ENCODE measurements around the gene RTKN2.
"Not testable (repeated sequence)": the region's sequence is repeated elsewhere in the genome, so short reads cannot be mapped to it uniquely, and the experiment has no call there.

Gene RTKN2

GRCh38 chr10:62268399-62269114 is at the start of gene RTKN2:
TSS of gene RTKN2 (minus strand) at chr10:62268844. CDS start at chr10:62268610, 234 bp downstream.
- DNase-seq (ENCODE audit: low read depth in 2 of 2) = peak; percentile 27 to 50

DNA sequence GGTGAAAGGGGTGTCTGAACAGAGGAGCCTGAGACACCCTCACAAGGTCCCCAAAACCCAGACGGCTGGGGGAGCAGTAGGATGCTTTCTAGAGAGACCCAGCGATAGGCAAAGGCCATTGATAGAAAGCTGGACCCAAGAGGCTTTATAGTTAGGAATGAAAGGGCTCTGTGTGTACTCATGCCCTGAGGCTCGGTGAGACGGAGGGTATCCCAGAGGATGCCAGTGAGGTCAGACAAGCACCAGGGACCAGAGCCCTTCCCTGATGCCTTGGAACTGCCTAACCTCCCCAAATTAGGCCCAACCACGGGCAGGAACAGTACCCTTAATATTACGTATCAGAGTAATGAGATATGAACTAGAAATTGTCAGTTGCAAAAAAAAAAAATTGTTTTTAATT is 48.6 kb upstream of the RTKN2 start:
- DNase-seq (ENCODE audit: low read depth in 2 of 2) = no peak

DNA sequence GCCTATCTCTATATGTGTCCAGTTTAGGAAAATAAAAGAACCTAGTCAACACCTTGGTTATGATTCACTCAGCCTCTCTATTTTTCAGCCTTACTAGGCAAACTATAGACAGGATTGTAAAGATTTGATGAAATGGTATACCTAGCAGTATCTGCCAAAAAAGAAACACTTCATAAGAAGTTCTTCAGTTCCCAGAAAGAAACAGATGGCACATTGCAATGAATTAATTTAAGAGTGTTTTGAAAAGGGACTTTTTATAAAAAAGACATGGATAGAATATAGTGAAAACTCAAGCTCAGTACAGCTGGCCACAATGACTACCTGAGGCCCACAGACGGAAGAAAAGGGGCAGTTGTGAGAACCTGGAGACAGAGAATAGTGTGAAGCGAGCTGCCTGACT is 40.6 kb upstream of the RTKN2 start:
- DNase-seq (ENCODE audit: low read depth in 2 of 2) = no peak

GRCh38 chr10:62308101-62308500 is 39.5 kb upstream of the RTKN2 start:
- no peak for DNase-seq (ENCODE audit: low read depth in 2 of 2)

- no peak for DNase-seq (ENCODE audit: low read depth in 2 of 2)
Measured at GRCh38 chr10:62307635-62308034, 39.0 kb upstream of the RTKN2 start.

- no peak for DNase-seq (ENCODE audit: low read depth in 2 of 2)
Measured at GRCh38 chr10:62306663-62307062, 38.0 kb upstream of the RTKN2 start.

DNA sequence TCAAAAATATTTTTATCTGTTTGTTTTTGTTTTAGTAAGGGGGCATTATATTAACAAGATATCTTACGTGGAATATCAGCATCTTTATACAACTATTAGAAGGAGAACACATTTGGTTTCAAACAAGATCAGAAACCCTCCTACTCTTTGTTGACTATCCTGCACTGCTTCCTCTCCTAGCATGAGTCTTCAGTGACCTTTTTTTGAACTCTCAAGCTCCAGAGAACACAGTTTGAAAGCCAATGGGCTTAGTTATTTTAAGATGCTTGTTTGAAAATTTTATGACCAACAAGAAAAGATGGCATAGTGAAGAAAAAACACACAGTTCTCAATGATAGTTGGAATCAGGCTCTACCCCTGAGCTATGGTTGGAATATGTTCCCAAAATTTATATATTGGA is 37.2 kb upstream of the RTKN2 start:
- no peak for DNase-seq (ENCODE audit: low read depth in 2 of 2)

- DNase-seq (ENCODE audit: low read depth in 2 of 2) = no peak
Measured at GRCh38 chr10:62303922-62304321, 35.3 kb upstream of the RTKN2 start.

- DNase-seq (ENCODE audit: low read depth in 2 of 2) = no peak
Measured at GRCh38 chr10:62302760-62303159, 34.1 kb upstream of the RTKN2 start.

DNA sequence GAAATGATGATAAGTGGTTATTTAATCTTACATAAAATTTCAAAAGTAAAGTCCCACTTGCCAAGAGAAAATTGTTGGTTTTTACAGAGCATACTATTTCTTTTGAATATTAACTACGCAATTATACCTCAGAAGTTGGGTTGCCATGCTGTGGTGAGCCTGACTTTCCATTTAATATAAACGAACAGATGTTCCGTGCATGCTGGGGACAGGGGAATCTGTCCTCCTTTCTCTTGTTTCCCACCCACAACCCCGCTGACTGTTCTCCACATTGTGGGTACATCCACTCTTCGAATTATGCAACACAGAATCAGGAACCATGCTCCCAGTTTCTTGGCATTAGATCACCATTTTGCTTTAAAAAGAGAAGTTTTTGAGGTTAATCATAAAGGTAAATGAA is 29.2 kb upstream of the RTKN2 start:
- no peak for DNase-seq (ENCODE audit: low read depth in 2 of 2)

GRCh38 chr10:62284221-62284620 is 15.6 kb upstream of the RTKN2 start:
- DNase-seq (ENCODE audit: low read depth in 2 of 2) = no peak

GRCh38 chr10:62281348-62281747 is 12.7 kb upstream of the RTKN2 start:
- DNase-seq (ENCODE audit: low read depth in 2 of 2) = not testable (repeated sequence)

DNA sequence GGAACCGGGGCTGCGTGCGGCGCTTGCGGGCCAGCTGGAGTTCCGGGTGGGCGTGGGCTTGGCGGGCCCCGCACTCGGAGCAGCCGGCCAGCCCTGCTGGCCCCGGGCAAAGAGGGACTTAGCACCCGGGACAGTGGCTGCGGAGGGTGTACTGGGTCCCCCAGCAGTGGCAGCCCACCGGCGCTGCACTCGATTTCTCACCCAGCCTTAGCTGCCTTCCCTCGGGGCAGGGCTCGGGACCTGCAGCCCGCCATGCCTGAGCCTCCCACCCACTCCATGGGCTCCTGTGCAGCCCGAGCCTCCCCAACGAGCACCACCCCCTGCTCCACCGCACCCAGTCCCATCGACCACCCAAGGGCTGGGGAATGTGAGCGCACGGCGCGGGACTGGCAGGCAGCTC is 11.7 kb upstream of the RTKN2 start:
- not testable (repeated sequence) for DNase-seq (ENCODE audit: low read depth in 2 of 2)

GRCh38 chr10:62278441-62278910 is 9.8 kb upstream of the RTKN2 start:
- no peak for DNase-seq (ENCODE audit: low read depth in 2 of 2)

DNA sequence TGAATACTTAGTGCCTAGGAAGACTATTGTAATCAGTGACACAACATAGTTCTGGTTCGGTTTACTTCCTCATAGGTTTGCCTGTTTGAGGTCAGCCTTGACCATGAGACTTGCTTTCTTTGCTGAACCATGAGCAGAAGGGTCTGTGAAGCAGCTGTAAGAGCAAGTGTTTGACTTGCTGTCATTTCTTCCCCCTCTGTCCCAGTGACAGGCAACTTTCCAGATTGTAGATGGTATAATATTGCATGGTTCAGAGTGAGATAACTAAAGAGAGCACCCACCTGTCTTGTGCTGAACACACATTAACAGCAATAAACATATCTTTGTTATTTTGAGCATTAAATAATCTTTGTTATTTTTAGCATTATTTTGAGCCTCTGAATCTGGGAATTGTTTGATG is 9.3 kb upstream of the RTKN2 start:
- DNase-seq (ENCODE audit: low read depth in 2 of 2) = no peak

DNA sequence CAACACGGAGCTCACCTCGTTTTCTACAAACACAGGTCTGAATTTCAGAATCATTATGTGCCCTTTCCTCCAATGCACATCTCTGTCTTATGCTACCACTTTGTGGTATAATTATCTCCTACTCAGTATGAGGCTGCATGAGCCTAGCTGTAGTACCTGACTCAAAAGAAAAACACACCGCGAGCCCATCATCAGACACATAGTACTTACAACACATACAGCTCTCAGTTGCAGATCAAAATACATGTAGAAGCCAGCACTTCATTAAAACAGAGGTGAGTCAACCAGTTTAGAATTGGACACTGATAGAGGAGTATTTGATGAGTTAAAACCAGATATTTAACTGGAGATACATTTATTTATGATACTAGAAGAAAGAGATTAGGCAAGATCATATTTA is 1.4 kb upstream of the RTKN2 start:
- no peak for DNase-seq (ENCODE audit: low read depth in 2 of 2)

GRCh38 chr10:62268027-62268398 is 631 bp downstream of the RTKN2 start:
- DNase-seq (ENCODE audit: low read depth in 2 of 2) = no peak

- DNase-seq (ENCODE audit: low read depth in 2 of 2) = no peak
Measured at GRCh38 chr10:62266611-62267010, 2.0 kb downstream of the RTKN2 start.

DNA sequence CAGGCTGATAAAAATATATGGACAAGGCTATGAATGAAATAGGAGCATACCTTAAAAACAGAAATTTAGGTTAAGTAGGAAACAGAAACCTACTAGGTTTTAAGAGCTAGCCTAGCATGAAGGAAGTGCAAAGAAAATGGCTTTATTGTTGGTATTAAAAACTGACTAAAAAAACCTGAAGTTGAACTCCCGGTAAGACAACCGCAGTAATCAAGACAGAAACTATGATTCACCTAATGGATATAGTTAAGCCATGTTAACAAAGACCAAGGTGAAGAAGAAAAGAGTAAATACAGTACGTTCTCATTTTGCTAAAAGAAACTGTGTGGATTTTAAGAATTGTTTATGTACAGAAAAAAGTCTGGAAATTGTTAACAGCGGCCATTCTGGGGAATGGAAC is 2.5 kb downstream of the RTKN2 start:
- no peak for DNase-seq (ENCODE audit: low read depth in 2 of 2)

- DNase-seq (ENCODE audit: low read depth in 2 of 2) = no peak
Measured at GRCh38 chr10:62264702-62265436, 3.8 kb downstream of the RTKN2 start.

DNA sequence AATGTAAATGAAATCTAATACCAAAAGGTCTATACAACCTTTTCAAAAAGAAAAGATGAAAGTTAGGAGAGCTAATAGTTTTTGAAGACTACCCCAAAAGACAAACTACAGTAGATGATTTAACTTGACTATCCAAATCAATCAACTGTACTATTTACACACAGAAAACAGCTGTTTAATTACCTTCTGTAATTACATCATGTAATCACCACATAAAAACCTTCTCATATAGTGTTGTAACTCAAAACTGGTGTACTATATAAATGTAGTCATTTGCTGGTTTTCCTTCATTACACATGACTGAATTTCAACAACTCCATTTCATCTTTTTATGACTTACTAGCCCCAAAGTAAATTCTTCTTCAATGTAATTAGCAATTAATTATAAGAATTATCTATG is 4.5 kb downstream of the RTKN2 start:
- no peak for DNase-seq (ENCODE audit: low read depth in 2 of 2)

- DNase-seq (ENCODE audit: low read depth in 2 of 2) = no peak
Measured at GRCh38 chr10:62261666-62262065, 7.0 kb downstream of the RTKN2 start.

- DNase-seq (ENCODE audit: low read depth in 2 of 2) = no peak
Measured at GRCh38 chr10:62259998-62260397, 8.6 kb downstream of the RTKN2 start.
